ENCODE data around the gene POLR2E. TPM values are rescaled to one million over a fixed set of nuclear protein-coding genes. Genes with fewer than 3 reads are reported as not detected.

Gene POLR2E
- total and polyA plus RNA-seq, 2 of the 13 experiments (the other 11 are each of a cell fraction or from before 2014, with no cell fraction given): 140 to 272 TPM

DNA sequence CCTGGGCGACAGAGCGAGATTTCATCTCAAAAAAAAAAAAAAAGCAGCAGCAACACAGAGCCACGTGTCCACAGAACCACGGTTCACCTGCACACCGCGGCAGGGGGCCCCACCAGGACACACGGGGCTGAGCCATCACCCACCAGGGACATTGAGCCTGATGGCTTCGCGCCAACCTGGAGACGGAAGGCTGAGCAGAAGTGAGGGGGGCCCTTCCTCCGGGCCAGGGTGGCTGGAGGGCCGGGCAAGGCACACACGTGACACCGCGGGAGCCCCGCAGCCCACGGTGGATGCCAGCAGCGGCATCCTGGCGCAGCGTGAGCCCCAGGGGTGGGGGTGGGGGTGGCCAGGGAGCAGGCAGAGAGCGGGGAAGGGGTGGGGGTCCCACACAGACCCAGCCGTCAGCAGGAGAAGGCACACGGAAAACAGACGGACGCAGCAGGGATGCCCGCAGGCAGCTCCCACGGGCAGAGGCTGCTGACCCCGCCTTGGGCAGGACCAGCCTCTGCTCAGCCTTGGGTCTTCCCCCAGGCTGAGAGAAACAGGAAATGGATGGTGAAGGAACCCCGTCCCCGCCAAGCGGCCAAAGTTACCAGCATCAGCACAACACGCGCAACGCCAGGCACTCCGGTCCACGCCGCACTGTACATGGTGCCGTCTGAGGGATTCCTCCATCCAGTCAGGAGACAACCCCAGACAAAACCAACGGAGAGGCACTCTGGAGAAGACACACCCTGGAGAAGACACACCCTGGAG lies 45.3 kb upstream of the POLR2E start:
- Histone ChIP-seq H4K20me1 (ENCODE audit: insufficient read depth, low read length) (no peaks in the 10 kb centered on the region), H3K36me3 (replicated peaks in 1 of 2; ENCODE audit: control insufficient read depth in 1 of 2, insufficient read depth in 2 of 2, low read length in 2 of 2) (peaks cover 6% of the 10 kb centered on the region in 2 experiments; a peak in 4 of 5 replicates), H3K4me2 (ENCODE audit: low read depth, low read length) (no peak overlapping the region), H3K4me1 (ENCODE audit: insufficient read depth, low read length) (peaks cover 9% of the 10 kb centered on the region; the same call in 1 of the 2 replicates), H3K4me3 (replicated peaks in 1 of 3; ENCODE audit: insufficient read depth in 1 of 3, low read depth in 2 of 3, low read length in 3 of 3) (no peak overlapping the region), H3K79me2 (ENCODE audit: insufficient read depth, low read length) (no peaks in the 10 kb centered on the region), H2AFZ (ENCODE audit: low read length) (no peak overlapping the region), H3K27ac (ENCODE audit: extremely low read length, insufficient read depth, low read length) (no peak overlapping the region), H3K27me3 (ENCODE audit: control insufficient read depth in 1 of 2, insufficient read depth in 2 of 2, low read length in 2 of 2) (no peaks in the 10 kb centered on the region), H3K9me3 (ENCODE audit: low read length) (no peaks in the 10 kb centered on the region), H3K9ac (ENCODE audit: insufficient read depth, low read depth, low read length) (no peak overlapping the region)
- BruUV-seq (replicated peaks): no TSS peak
- TF ChIP-seq TFAP4 (IDR thresholded peaks at IDR 0.05; ENCODE audit: borderline replicate concordance, low read depth) (no peak), ZNF362 (CRISPR knock-in tag; IDR thresholded peaks at IDR 0.05; ENCODE audit: borderline replicate concordance) (no peak)
- ChIA-PET CTCF (ENCODE audit: low intra/inter-chr PET ratio, low total read pairs) (no interaction called here), POLR2A (no interaction called here)
- ATAC-seq (no peak), FAIRE-seq (no peak), DNase-seq (ENCODE audit: low spot score) (no peak)
- 98% methylated on average over 34 of the region's 39 CpGs for WGBS (ENCODE audit: low lambda C conversion rate)
- in situ Hi-C loops (cut with HindIII; ENCODE audit: extremely low pct_ligation_motif_present, low pct_unique_long_range_greater_than_20kb): no loop called here
- intact Hi-C loops (cut with micrococcal nuclease; ENCODE audit: unreplicated experiment): no loop called here

DNA sequence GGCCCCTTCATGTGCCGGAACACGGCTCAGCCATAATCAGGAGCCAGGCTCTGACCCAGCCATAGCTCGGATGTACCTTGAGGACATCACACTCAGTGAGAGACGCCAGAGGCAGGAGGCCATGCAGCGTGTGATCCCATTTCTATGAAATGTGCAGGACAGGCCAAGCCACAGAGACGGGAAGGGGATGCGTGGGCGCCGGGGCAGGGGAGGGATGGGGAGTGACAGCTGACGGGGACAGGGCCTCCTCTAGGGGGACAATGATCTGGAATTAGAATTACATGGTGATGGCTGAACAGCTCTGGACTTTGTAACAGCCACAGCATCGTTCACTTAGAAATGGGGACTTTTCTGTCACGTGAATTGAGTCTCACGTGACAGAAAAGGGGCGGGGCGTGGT lies 44.0 kb upstream of the POLR2E start:
- in situ Hi-C loops (cut with HindIII; ENCODE audit: extremely low pct_ligation_motif_present, low pct_unique_long_range_greater_than_20kb): no loop called here
- intact Hi-C loops (cut with micrococcal nuclease; ENCODE audit: unreplicated experiment): no loop called here
- Histone ChIP-seq H3K36me3 (replicated peaks in 1 of 2; ENCODE audit: control insufficient read depth in 1 of 2, insufficient read depth in 2 of 2, low read length in 2 of 2) (peaks cover 6 to 9% of the 10 kb centered on the region in 2 experiments; a peak in 4 of 5 replicates), H4K20me1 (ENCODE audit: insufficient read depth, low read length) (no peaks in the 10 kb centered on the region), H3K27me3 (ENCODE audit: control insufficient read depth in 1 of 2, insufficient read depth in 2 of 2, low read length in 2 of 2) (no peaks in the 10 kb centered on the region), H3K27ac (ENCODE audit: extremely low read length, insufficient read depth, low read length) (no peak overlapping the region), H3K4me1 (ENCODE audit: insufficient read depth, low read length) (peaks cover 9% of the 10 kb centered on the region; the same call in 1 of the 2 replicates), H3K4me3 (replicated peaks in 1 of 3; ENCODE audit: insufficient read depth in 1 of 3, low read depth in 2 of 3, low read length in 3 of 3) (no peak overlapping the region), H3K9ac (ENCODE audit: insufficient read depth, low read depth, low read length) (no peak overlapping the region), H3K4me2 (ENCODE audit: low read depth, low read length) (no peak overlapping the region), H2AFZ (ENCODE audit: low read length) (no peak overlapping the region), H3K9me3 (ENCODE audit: low read length) (no peaks in the 10 kb centered on the region), H3K79me2 (ENCODE audit: insufficient read depth, low read length) (peaks cover 2% of the 10 kb centered on the region)
- WGBS (ENCODE audit: low lambda C conversion rate): 96% methylated on average over 11 of the region's 15 CpGs
- no peak for FAIRE-seq
- no TSS peak for BruUV-seq (replicated peaks)
- ChIA-PET CTCF (ENCODE audit: low intra/inter-chr PET ratio, low total read pairs) (no interaction called here), POLR2A (no interaction called here)
- no peak for ATAC-seq
- no peak for DNase-seq (ENCODE audit: low spot score)
- TF ChIP-seq ZC3H4 (CRISPR knock-in tag; IDR thresholded peaks at IDR 0.05; ENCODE audit: borderline replicate concordance): no peak
- TF ChIP-seq AFF4 (CRISPR knock-in tag; IDR thresholded peaks at IDR 0.05): no peak
- no peak for TF ChIP-seq GMEB2 (CRISPR knock-in tag; IDR thresholded peaks at IDR 0.05; ENCODE audit: low read depth)
- no peak for TF ChIP-seq XBP1 (CRISPR knock-in tag; IDR thresholded peaks at IDR 0.05)
- no peak for TF ChIP-seq GMEB1 (CRISPR knock-in tag; IDR thresholded peaks at IDR 0.05; ENCODE audit: borderline replicate concordance)
